ENCODE measurements around the gene GATA5.

DNA sequence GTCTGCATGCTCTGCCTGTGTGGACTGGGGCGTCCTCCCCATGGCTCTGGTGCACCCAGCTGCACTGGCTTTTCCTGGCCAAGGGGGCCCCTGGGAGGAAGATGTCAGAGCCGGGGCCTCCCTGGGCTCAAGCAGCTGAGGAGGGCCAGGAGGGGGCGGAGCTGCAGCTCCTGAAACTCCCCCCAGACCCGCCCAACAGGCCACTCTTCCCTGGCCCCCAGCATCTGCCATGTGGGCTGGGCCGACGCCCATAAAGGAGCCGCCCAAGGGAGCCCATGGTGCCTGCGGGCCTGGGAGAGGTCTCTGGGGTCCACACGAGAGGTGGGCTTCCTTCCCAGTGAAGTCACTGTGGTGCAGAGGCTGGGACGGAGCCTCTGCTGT lies 52.5 kb downstream of the GATA5 start:
- TF ChIP-seq POLR2AphosphoS5 (IDR thresholded peaks at IDR 0.05; ENCODE audit: low read depth, low read length) (no peak), SIN3A (IDR thresholded peaks at IDR 0.05; ENCODE audit: borderline replicate concordance, insufficient read depth, low read length) (no peak), TAF1 (IDR thresholded peaks at IDR 0.05; ENCODE audit: borderline replicate concordance, insufficient read depth, low read length) (no peak), REST (IDR thresholded peaks at IDR 0.05; ENCODE audit: insufficient read depth in 1 of 2, low read depth in 2 of 2, low read length in 2 of 2) (no peak)
